ENCODE results near the gene DUSP9. TPM values are rescaled to one million over a fixed set of nuclear protein-coding genes. Genes with fewer than 3 reads are reported as not detected.

Gene DUSP9
- total RNA-seq, 1 donor from 2014 or later: 0.21 TPM

DNA sequence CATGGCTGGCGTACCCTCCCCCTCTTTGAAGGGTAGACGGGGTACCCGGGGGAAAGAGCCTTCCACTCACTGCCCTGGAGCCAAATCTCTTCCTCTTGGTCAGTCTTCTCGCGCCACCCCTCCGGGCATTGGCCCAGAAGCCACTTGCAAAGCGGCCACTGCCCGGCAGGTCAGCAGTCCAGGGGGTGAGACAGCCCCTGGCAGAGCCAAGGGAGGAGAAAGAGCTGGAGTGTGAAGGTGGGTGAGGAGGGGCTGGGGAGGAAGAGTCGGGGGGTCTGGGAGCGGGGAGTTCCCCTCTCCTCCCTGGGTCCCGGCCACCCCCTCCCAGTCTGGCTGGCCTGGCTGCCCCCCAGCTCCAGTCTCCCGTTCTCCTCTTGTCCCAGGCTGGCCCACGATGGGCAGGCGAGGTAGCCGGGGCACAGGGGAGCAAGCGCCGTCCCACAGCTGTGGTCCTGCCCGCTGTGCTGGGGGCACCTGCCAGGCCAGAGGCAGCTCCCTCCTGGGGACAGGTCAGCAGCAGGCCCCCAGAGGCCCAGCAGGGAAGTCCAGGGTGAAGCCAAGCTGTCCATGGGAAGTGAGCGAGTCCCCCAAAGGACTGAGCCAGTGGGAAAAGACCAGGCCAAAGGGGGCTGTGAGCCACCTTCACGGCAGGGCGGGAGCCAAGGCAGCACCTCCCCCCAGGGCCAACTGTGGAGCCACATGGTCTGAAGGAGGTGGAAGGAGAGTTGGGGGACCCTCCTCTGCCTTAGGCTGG lies 21.6 kb upstream of the DUSP9 start:
- peaks cover 33% of the 10 kb centered on the region for H3K9me3 Mint-ChIP-seq
- H3K27ac Mint-ChIP-seq: no peak overlapping the region
- no peaks in the 10 kb centered on the region for H3K79me2 ChIP-seq (ENCODE audit: low read depth)
- H3K27me3 Mint-ChIP-seq (ENCODE audit: insufficient read depth, low read depth): peaks cover 4% of the 10 kb centered on the region
- no peaks in the 10 kb centered on the region for H3K36me3 Mint-ChIP-seq
- no peaks in the 10 kb centered on the region for H4K20me1 ChIP-seq (ENCODE audit: low read depth)
- H3K9ac ChIP-seq: no peak overlapping the region
- H3F3A ChIP-seq (ENCODE audit: low read depth): no peaks in the 10 kb centered on the region
- H3K27me3 ChIP-seq: no peaks in the 10 kb centered on the region
- DNase-seq (ENCODE audit: low spot score): no peak
- peaks cover 3% of the 10 kb centered on the region for H3K9me3 ChIP-seq (ENCODE audit: low read depth)
- no peaks in the 10 kb centered on the region for H3K36me3 ChIP-seq
- H2AFZ ChIP-seq (replicated peaks): no peak overlapping the region
- H3K4me1 Mint-ChIP-seq: no peaks in the 10 kb centered on the region
- no peak overlapping the region for H3K4me2 ChIP-seq
- no peak overlapping the region for H3K4me3 ChIP-seq
- H3K27ac ChIP-seq: no peak overlapping the region
- H3K4me1 ChIP-seq: no peaks in the 10 kb centered on the region
- no peak overlapping the region for H3K4me3 Mint-ChIP-seq
- no peak for TF ChIP-seq EZH2 (IDR thresholded peaks at IDR 0.05)
- no peak for TF ChIP-seq EZH2phosphoT487 (IDR thresholded peaks at IDR 0.05)
- TF ChIP-seq, protein P1, sequence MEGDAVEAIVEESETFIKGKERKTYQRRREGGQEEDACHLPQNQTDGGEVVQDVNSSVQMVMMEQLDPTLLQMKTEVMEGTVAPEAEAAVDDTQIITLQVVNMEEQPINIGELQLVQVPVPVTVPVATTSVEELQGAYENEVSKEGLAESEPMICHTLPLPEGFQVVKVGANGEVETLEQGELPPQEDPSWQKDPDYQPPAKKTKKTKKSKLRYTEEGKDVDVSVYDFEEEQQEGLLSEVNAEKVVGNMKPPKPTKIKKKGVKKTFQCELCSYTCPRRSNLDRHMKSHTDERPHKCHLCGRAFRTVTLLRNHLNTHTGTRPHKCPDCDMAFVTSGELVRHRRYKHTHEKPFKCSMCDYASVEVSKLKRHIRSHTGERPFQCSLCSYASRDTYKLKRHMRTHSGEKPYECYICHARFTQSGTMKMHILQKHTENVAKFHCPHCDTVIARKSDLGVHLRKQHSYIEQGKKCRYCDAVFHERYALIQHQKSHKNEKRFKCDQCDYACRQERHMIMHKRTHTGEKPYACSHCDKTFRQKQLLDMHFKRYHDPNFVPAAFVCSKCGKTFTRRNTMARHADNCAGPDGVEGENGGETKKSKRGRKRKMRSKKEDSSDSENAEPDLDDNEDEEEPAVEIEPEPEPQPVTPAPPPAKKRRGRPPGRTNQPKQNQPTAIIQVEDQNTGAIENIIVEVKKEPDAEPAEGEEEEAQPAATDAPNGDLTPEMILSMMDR (IDR thresholded peaks at IDR 0.05): no peak

DNA sequence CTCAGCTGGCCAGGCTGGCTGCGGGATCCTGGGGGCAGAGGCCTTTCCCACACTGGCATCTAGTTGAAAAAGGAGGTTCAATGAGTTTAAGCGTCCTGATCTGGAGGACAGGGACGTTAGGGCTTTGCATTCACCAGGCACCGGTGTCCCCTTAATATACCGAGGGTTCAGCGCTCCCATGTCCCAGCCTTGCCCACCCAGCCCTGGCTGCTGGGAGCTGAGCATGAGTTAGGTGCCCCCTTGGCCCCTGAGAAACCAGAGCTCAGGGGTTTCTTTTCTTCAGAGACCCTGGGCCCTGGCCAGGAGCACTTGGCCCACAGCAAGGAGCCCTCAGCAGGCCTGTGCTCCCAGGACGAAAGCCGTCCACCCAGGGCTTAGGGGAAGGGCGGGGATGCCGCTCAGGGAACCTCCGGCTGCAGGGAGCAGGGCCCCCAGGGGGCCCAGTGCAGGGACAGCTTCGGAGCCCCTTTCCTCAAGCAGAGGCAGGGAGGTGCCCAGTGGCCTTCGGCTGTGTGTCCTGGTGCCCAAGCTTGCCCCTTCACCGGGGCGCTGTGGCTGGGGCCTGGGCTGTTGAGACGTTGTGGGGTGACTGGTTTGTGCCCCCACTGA lies 20.9 kb upstream of the DUSP9 start:
- no peaks in the 10 kb centered on the region for H3K36me3 Mint-ChIP-seq
- Histone ChIP-seq H3K27ac (no peak overlapping the region), H3F3A (ENCODE audit: low read depth) (no peaks in the 10 kb centered on the region), H3K9me3 (ENCODE audit: low read depth) (no peaks in the 10 kb centered on the region), H3K4me2 (no peak overlapping the region), H2AFZ (replicated peaks) (no peak overlapping the region), H3K36me3 (no peaks in the 10 kb centered on the region), H3K27me3 (no peaks in the 10 kb centered on the region), H3K4me1 (no peaks in the 10 kb centered on the region), H4K20me1 (ENCODE audit: low read depth) (no peaks in the 10 kb centered on the region), H3K4me3 (no peak overlapping the region), H3K9ac (no peak overlapping the region), H3K79me2 (ENCODE audit: low read depth) (no peaks in the 10 kb centered on the region)
- TF ChIP-seq, protein P1 (IDR thresholded peaks at IDR 0.05): no peak
- TF ChIP-seq EZH2phosphoT487 (IDR thresholded peaks at IDR 0.05): no peak
- TF ChIP-seq EZH2 (IDR thresholded peaks at IDR 0.05): no peak
- H3K4me1 Mint-ChIP-seq: no peaks in the 10 kb centered on the region
- no peak overlapping the region for H3K4me3 Mint-ChIP-seq
- DNase-seq (ENCODE audit: low spot score): no peak
- peaks cover 7% of the 10 kb centered on the region for H3K27me3 Mint-ChIP-seq (ENCODE audit: insufficient read depth, low read depth)
- peaks cover 39% of the 10 kb centered on the region for H3K9me3 Mint-ChIP-seq
- H3K27ac Mint-ChIP-seq: no peak overlapping the region

DNA sequence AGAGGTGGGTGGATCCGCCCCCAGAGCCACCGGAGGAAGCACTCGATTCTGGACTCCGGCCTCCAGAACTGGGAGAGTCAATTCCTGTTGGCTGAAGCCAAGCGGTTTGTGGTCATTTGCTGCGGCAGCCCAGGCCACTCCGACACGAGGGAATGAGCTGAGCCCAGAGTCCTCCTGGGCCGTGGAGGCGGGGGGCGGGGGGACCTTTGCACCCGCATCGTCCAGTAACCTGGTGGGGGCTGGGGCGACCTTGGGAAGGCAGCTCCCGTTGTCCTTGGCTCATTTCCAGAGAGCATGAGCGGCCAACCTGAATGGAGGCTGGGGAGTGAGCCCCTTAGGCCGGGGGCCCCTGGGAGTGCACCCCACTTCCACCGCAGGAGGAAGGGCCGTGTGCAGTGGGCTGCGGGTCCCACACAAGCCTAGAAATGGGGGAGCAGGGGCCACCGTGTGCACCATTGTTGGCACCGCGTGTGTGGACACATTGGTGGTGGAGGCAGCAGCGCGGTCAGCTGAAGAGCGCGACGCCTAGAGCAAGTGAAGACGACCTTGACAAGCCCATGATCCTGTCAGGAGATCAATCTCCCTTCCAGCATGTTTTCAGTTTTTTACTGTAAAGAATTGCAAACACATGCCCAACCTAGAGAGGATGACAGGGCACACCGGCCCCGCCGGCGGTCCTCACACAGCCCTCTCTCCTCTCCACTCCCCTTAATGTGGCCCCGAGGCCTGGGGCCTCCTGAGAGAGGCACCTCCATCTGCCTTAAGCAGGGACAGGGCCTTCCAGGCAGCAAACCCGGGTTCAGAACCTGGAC lies 19.9 kb upstream of the DUSP9 start:
- DNase-seq (ENCODE audit: low spot score): no peak
- Mint-ChIP-seq H3K27me3 (ENCODE audit: insufficient read depth, low read depth) (peaks cover 8% of the 10 kb centered on the region), H3K4me1 (no peaks in the 10 kb centered on the region), H3K27ac (no peak overlapping the region), H3K36me3 (no peaks in the 10 kb centered on the region), H3K9me3 (peaks cover 41% of the 10 kb centered on the region), H3K4me3 (no peak overlapping the region)
- Histone ChIP-seq H3K9me3 (ENCODE audit: low read depth) (no peaks in the 10 kb centered on the region), H3K27me3 (no peaks in the 10 kb centered on the region), H3K36me3 (no peaks in the 10 kb centered on the region), H3K4me1 (no peaks in the 10 kb centered on the region), H3K4me3 (no peak overlapping the region), H4K20me1 (ENCODE audit: low read depth) (no peaks in the 10 kb centered on the region), H3K9ac (no peak overlapping the region), H3K27ac (no peak overlapping the region), H3F3A (ENCODE audit: low read depth) (no peaks in the 10 kb centered on the region), H3K4me2 (no peak overlapping the region), H3K79me2 (ENCODE audit: low read depth) (no peaks in the 10 kb centered on the region), H2AFZ (replicated peaks) (no peak overlapping the region)
- TF ChIP-seq EZH2phosphoT487 (IDR thresholded peaks at IDR 0.05): no peak
- no peak for TF ChIP-seq EZH2 (IDR thresholded peaks at IDR 0.05)
- TF ChIP-seq, protein P1 (IDR thresholded peaks at IDR 0.05): no peak
